ENCODE data around the gene BEST4. TPM values are rescaled to one million over a fixed set of nuclear protein-coding genes. Genes with fewer than 3 reads are reported as not detected.

Gene BEST4
- total and polyA plus RNA-seq, 2 donors (not counting 3 experiments of a cell fraction or from before 2014, with no cell fraction given), result 0.21 TPM; not detected in 1

DNA sequence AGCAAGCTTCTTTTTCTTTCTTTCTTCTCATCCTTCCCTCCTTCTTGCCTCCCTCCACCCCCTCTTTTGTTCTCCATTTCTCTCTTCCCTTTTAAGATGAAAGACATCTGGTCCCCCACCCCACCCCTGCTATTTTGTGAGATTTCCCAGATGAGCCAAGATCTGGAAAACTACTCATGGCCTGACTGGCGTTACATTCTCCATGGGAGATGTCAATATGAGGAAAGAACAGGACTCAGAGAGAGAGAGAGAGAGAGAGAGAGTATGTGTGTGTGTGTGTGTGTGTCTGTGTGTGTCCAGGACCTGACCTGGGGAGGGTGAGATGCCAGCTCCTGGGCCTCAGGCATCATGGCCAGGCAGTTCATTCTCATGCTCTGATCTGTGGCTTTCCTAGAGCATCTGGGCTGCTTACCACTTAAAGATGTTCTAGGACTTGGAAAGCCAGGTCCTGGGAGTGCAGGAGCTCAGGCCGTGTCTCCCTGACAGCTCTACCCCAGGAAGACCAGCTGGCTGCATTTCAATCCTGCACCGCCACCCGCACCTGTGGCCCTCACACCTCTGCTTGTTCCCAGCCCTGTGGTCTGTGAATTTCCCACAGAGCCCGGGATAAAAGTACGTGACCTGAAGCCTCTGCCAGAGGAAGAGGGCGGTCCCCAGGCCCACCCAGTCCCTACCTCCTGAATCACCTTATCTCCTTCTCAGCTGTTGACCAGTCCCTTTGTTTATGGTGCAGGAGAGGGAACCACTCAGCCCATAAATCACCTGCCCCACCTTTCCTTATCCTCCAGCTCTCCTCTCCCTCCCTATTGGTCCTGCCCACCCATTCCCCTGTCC is 3.2 kb upstream of the BEST4 start:
- ChIA-PET POLR2A (interaction anchor here (0.6 to 1.9 kb wide), 4 partner anchors 9 to 702 kb away, joined by 4 to 6 read pairs (median 4); partner anchors contain the start of genes PLK3 and RPS8), CTCF (interaction anchor here (0.6 to 4.2 kb wide), 9 partner anchors 9 to 549 kb away, joined by 3 to 27 read pairs (median 3); partner anchors contain the start of genes HECTD3, MUTYH, PLK3 and RNU5D-1)
- Histone ChIP-seq H3K36me3 (ENCODE audit: control insufficient read depth in 2 of 2, extremely low read depth in 1 of 2, insufficient read depth in 2 of 2, low read length in 2 of 2) (no peaks in the 10 kb centered on the region), H3K27me3 (ENCODE audit: control insufficient read depth in 2 of 2, insufficient read depth in 2 of 2, low read length in 2 of 2) (no peaks in the 10 kb centered on the region), H3K9ac (replicated peaks; ENCODE audit: extremely low read depth, insufficient read depth, low read length) (no peak overlapping the region), H3K27ac (ENCODE audit: insufficient read depth, low read depth, low read length) (no peak overlapping the region), H3K4me1 (ENCODE audit: control insufficient read depth, extremely low read depth, insufficient read depth, low read length) (peaks cover 4% of the 10 kb centered on the region), H3K79me2 (ENCODE audit: control insufficient read depth, insufficient read depth, low read length) (no peaks in the 10 kb centered on the region), H3K9me1 (replicated peaks; ENCODE audit: control insufficient read depth, extremely low read depth, insufficient read depth, low read length) (no peaks in the 10 kb centered on the region), H2AFZ (ENCODE audit: low read depth, low read length) (no peak overlapping the region), H3K4me2 (ENCODE audit: insufficient read depth, low read length) (no peak overlapping the region), H3K4me3 (replicated peaks in 1 of 3; ENCODE audit: insufficient read depth in 1 of 3, low read depth in 1 of 3, low read length in 3 of 3) (no peak overlapping the region), H4K20me1 (replicated peaks; ENCODE audit: control insufficient read depth, extremely low read depth, insufficient read depth, low read length) (no peaks in the 10 kb centered on the region), H3K9me3 (replicated peaks; ENCODE audit: control insufficient read depth, insufficient read depth, low read length) (no peaks in the 10 kb centered on the region)
- BruUV-seq (replicated peaks), result no TSS peak
- TF ChIP-seq GATA2 (IDR thresholded peaks at IDR 0.05; ENCODE audit: insufficient read depth, insufficient read length, low read depth, low read length) (no peak), MYC (IDR thresholded peaks at IDR 0.05; ENCODE audit: low read depth, low read length) (no peak), EZH2 (IDR thresholded peaks at IDR 0.05; ENCODE audit: borderline replicate concordance, low read depth, low read length, severe bottlenecking) (no peak), FOS (IDR thresholded peaks at IDR 0.05; ENCODE audit: borderline replicate concordance, insufficient read depth, low read length) (no peak), POLR2A (IDR thresholded peaks at IDR 0.05; ENCODE audit: low read depth, low read length) (no peak)
- TF ChIP-seq, protein P1, sequence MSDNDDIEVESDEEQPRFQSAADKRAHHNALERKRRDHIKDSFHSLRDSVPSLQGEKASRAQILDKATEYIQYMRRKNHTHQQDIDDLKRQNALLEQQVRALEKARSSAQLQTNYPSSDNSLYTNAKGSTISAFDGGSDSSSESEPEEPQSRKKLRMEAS (IDR thresholded peaks at IDR 0.05; ENCODE audit: insufficient read depth, insufficient read length), result no peak
- dilution Hi-C loops (cut with MboI; ENCODE audit: extremely low pct_ligation_motif_present, low sequenced_read_pairs), result no loop called here
- DNase-seq (ENCODE audit: low read depth, low spot score) (no peak), FAIRE-seq (no peak)
- intact Hi-C loops (cut with micrococcal nuclease), result no loop called here

DNA sequence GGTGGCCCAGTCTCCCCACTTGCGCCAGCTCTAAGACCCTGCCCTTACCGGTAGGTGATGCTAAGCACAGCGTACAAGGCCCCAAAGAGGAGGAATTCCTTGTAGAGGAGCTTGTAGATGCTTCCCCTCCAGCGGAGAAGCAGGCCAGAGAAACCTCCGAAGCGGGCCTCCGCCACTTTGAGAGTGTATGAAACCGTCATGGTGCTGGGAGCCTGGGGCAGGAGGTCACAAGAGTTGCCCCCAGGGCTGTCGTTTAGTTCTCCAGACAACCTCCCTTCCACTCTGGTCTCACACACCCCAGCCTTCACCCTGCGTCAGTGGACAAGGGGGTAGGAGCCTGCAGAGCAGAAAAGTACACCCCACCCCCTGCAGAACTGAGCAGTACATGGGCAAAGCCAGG is 464 bp downstream of the BEST4 start:
- intact Hi-C loops (cut with micrococcal nuclease), result no loop called here
- DNase-seq (ENCODE audit: low read depth, low spot score) (no peak), FAIRE-seq (no peak)
- Histone ChIP-seq H3K4me1 (ENCODE audit: control insufficient read depth, extremely low read depth, insufficient read depth, low read length) (peaks cover 10% of the 10 kb centered on the region), H3K79me2 (ENCODE audit: control insufficient read depth, insufficient read depth, low read length) (no peaks in the 10 kb centered on the region), H3K27me3 (ENCODE audit: control insufficient read depth in 2 of 2, insufficient read depth in 2 of 2, low read length in 2 of 2) (no peaks in the 10 kb centered on the region), H3K9ac (replicated peaks; ENCODE audit: extremely low read depth, insufficient read depth, low read length) (no peak overlapping the region), H3K27ac (ENCODE audit: insufficient read depth, low read depth, low read length) (no peak overlapping the region), H3K4me2 (ENCODE audit: insufficient read depth, low read length) (no peak overlapping the region), H3K36me3 (ENCODE audit: control insufficient read depth in 2 of 2, extremely low read depth in 1 of 2, insufficient read depth in 2 of 2, low read length in 2 of 2) (no peaks in the 10 kb centered on the region), H4K20me1 (replicated peaks; ENCODE audit: control insufficient read depth, extremely low read depth, insufficient read depth, low read length) (no peaks in the 10 kb centered on the region), H3K4me3 (replicated peaks in 1 of 3; ENCODE audit: insufficient read depth in 1 of 3, low read depth in 1 of 3, low read length in 3 of 3) (no peak overlapping the region), H3K9me3 (replicated peaks; ENCODE audit: control insufficient read depth, insufficient read depth, low read length) (no peaks in the 10 kb centered on the region), H3K9me1 (replicated peaks; ENCODE audit: control insufficient read depth, extremely low read depth, insufficient read depth, low read length) (no peaks in the 10 kb centered on the region), H2AFZ (ENCODE audit: low read depth, low read length) (no peak overlapping the region)
- CTCF ChIA-PET, result interaction anchor here (0.9 to 1.9 kb wide), 7 partner anchors 10 to 516 kb away, joined by 3 to 10 read pairs (median 4); partner anchors contain the start of genes BTBD19, DYNLT4, PLK3 and UROD
- BruUV-seq (replicated peaks), result no TSS peak
- dilution Hi-C loops (cut with MboI; ENCODE audit: extremely low pct_ligation_motif_present, low sequenced_read_pairs), result no loop called here
- TF ChIP-seq POLR2AphosphoS5 (IDR thresholded peaks at IDR 0.05; ENCODE audit: insufficient read depth, low read depth, low read length) (no peak), GATA2 (IDR thresholded peaks at IDR 0.05; ENCODE audit: insufficient read depth, insufficient read length, low read depth, low read length) (no peak), EZH2 (IDR thresholded peaks at IDR 0.05; ENCODE audit: borderline replicate concordance, low read depth, low read length, severe bottlenecking) (no peak), FOS (IDR thresholded peaks at IDR 0.05; ENCODE audit: borderline replicate concordance, insufficient read depth, low read length) (no peak), MYC (IDR thresholded peaks at IDR 0.05; ENCODE audit: low read depth, low read length) (no peak)
- POLR2A ChIA-PET, result interaction anchor here (0.7 to 1.9 kb wide), 2 partner anchors 13 to 32 kb away, joined by 3 to 8 read pairs; partner anchors contain the start of gene PLK3

All from endothelial cell of umbilical vein (primary cell).